ENCODE measurements around the gene KCNMA1.

The KCNMA1 gene

DNA sequence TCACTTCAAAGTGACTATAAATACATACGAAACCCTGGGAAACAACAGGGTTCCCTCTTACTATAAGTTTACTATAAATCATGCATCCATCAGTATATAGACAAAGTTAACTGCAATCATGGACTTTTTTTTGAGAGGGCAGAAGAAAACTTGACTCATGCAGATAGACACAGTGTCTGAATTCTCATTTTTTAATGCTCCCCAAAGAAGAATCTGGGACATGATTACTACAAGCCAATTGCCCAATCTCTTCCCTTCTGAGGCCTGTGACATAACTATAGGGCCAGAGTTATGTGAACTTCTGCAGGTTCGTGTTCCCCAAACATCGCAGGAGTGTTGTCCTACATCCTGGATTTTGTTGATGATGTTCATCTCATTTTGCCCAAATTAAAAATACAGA, 376.5 kb downstream of the KCNMA1 start:
- no peak overlapping the region for H3K4me3 ChIP-seq (ENCODE audit: control insufficient read depth, low read depth, low read length)
- no peak for TF ChIP-seq CTCF (IDR thresholded peaks at IDR 0.05; ENCODE audit: control insufficient read depth, insufficient read depth, low read depth, low read length, missing control alignments)
- DNase-seq (ENCODE audit: low read depth): no peak

DNA sequence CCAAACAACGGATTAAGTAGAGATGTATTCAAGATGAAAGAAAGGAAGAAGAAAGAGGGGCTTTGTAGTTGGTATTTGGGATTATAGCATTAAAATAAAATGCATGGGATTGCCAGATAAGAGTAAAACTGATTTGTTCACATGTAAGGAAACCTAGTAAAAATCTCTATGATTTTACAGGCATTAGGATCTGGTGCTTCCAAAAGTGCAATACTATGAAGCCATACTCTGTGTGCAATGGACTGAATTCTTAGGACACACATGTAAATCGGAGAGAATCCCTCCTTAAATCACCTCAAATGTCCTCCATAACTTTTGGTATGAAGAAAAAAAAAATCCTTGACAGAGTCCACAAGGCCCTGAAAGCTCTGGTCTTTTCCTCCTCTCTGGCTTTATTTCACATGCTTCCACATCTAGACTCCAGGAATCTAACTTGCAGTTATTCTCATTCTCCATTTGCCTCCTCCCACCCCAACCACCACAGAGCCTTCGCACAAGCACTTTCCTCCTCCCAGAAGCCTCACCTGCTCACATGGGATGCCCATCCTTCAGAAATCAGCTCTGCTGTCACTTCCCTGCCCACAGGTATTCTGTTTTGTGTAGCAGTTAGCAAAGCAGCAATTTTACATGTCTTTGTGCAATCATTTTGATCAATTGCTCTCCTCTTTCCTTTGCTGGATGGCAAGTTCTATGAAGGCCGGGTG, 378.3 kb downstream of the KCNMA1 start:
- no peak for TF ChIP-seq CTCF (IDR thresholded peaks at IDR 0.05; ENCODE audit: control insufficient read depth, insufficient read depth, low read depth, low read length, missing control alignments)
- H3K4me3 ChIP-seq (ENCODE audit: control insufficient read depth, low read depth, low read length): no peak overlapping the region
- no peak for DNase-seq (ENCODE audit: low read depth)

DNA sequence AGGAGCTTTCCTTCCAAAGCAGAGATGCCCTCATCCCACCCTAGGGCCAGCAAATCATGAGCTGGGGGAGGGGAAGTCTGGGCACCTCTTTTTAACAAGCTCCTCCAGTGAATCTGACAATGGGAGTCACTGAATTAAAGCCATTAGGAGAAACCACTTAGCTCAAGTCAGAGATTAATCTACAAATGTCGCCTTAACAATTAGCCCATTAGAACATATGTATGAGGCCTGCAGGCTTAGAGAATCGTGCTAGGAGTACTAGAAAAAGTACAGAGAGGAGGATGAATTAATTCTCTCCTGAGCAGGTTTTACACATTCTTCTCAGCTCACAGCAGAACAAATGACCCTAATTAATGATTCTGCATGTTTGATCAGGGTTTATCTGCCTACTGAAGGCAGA, 381.3 kb downstream of the KCNMA1 start:
- TF ChIP-seq CTCF (IDR thresholded peaks at IDR 0.05; ENCODE audit: control insufficient read depth, insufficient read depth, low read depth, low read length, missing control alignments): no peak
- no peak for DNase-seq (ENCODE audit: low read depth)
- H3K4me3 ChIP-seq (ENCODE audit: control insufficient read depth, low read depth, low read length): no peak overlapping the region

DNA sequence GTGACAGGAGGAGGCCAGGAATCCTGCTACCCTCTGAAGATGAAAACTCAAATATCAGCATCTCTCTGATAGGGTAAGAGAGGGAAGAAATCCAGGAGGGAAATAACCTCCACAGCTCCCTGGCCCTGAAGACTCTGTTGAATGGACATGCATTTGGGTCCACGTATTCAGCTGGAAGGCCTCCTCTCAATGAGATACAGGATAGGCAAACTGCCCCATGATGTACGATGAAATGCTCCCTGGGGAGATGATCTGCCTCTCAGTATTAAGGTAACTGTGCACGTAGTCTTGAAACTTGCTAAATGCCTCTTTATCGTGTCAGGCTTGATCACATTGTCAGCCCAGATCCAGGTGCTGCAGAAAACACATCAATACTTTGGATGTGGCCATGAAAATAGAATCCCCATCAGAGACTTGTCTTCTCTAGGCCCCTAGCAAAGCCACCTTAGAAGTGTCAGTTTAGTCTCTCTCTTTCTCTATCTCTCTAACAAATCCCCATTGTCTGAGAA, 384.0 kb downstream of the KCNMA1 start:
- no peak for DNase-seq (ENCODE audit: low read depth)
- H3K4me3 ChIP-seq (ENCODE audit: control insufficient read depth, low read depth, low read length): no peak overlapping the region
- TF ChIP-seq CTCF (IDR thresholded peaks at IDR 0.05; ENCODE audit: control insufficient read depth, insufficient read depth, low read depth, low read length, missing control alignments): no peak

DNA sequence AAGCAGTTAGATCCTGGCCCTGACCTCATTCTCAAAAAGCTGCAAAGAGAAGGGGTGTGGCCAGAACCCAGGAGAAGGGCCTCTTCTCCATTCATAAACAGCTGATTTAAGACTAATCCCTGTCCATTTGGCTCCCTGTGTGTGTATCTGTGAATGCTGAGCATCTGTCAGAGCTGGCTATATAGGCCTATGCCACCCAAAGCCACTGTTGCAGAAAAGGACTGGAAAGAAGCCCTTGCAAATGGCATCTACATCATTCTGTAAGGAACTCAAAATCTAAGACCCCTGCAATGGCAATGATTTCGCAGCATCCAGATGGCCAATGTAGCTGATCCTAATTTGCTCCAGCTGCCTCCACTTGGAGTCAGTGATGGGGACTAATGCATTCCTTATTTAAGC, 384.5 kb downstream of the KCNMA1 start:
- DNase-seq (ENCODE audit: low read depth): no peak

DNA sequence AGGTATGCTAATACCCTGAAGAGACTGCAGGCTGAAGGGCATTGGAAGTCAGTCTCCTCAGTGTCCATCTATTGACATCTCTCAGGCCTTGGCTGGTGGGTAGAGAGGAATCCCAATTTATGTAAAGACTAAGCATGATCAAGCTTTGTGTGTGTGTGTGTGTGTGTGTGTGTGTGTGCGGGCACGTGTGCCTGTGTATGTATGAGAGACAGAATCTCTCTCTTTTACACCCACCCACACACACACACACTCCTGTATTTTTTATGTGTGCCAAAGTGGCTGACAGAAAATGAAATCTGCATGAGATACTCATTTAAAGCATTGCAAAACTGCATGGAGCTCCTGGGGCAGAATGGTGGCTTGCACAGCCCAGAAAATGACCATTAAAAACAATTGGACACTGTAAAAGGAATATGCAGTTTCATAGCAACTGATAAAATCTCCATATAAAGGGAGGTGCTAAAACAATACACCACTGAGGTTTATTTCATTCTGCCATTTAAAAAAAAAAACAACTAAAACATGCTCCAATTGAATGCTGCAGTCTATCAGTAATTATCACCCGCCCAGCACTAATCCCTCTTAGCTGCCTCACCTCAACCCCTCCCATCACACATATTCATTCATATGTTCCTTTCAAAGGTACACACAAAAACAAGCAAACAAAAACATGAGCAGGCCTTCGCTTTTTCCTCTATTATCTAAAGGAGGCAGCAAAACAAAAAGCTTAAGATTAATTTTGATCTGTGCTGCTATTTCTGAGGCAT, 385.0 kb downstream of the KCNMA1 start:
- H3K4me3 ChIP-seq (ENCODE audit: control insufficient read depth, low read depth, low read length): no peak overlapping the region
- TF ChIP-seq CTCF (IDR thresholded peaks at IDR 0.05; ENCODE audit: control insufficient read depth, insufficient read depth, low read depth, low read length, missing control alignments): no peak
- DNase-seq (ENCODE audit: low read depth): no peak

More for the DNA sequence above, 384.5 kb downstream of the KCNMA1 start:
- no peak for TF ChIP-seq CTCF (IDR thresholded peaks at IDR 0.05; ENCODE audit: control insufficient read depth, insufficient read depth, low read depth, low read length, missing control alignments)
- H3K4me3 ChIP-seq (ENCODE audit: control insufficient read depth, low read depth, low read length): no peak overlapping the region
